ENCODE data around the gene CD58.

- TF ChIP-seq CTCF (IDR thresholded peaks at IDR 0.05) (no peak), POLR2AphosphoS5 (IDR thresholded peaks at IDR 0.05) (no peak), POLR2A (IDR thresholded peaks at IDR 0.05; ENCODE audit: low read depth) (no peak), EP300 (IDR thresholded peaks at IDR 0.05) (no peak)
These were observed 104.8 kb downstream of the CD58 start for GRCh38 chr1:116465845-116466685.
